ENCODE results near the gene MGAT5. TPM values are rescaled to one million over a fixed set of nuclear protein-coding genes. Genes with fewer than 3 reads are reported as not detected.

The MGAT5 gene
- total RNA-seq, 1 experiment from 2014 or later, result 34.0 TPM

DNA sequence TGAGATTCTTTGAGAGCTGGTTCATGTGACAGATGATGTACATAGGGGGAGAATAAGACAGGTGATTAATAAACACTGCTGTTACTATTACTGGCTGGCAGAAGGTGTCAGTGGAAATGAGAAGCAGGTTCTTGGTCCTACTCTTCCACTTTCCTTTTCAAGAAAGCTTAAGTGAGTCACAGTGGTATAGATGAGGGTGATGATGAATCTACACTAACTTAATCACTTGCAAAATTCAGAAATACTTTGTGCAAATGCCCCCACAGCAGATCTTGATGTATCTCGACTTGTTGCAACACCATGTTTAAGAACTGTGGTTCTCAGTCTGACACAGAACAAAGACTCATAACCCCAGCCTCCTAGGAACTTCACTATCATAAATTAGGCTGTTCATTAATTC, 35.9 kb upstream of the MGAT5 start:
- no peak overlapping the region for H3K27ac ChIP-seq (ENCODE audit: low read depth, low read length)
- no peak overlapping the region for H2AFZ ChIP-seq (ENCODE audit: low read depth, low read length, poor library complexity, severe bottlenecking)
- no peaks in the 10 kb centered on the region for H3K9me3 ChIP-seq (ENCODE audit: control insufficient read depth in 1 of 2, insufficient read depth in 1 of 2, low read depth in 1 of 2, low read length in 2 of 2)
- H3K27me3 ChIP-seq (ENCODE audit: insufficient read depth, low read length), result no peaks in the 10 kb centered on the region
- H3K9me2 ChIP-seq (ENCODE audit: insufficient read depth), result no peaks in the 10 kb centered on the region
- ChIA-PET RAD21 (ENCODE audit: low non-redundant PET in 1 of 2, low total read pairs in 2 of 2, uncharacterized antibody in 2 of 2, unreplicated experiment in 2 of 2) (no interaction called here), CTCF (no interaction called here), POLR2A (no interaction called here)
- TF ChIP-seq EZH2 (IDR thresholded peaks at IDR 0.05), result no peak
- H3K4me1 ChIP-seq (ENCODE audit: control insufficient read depth in 1 of 2, insufficient read depth in 2 of 2, low read length in 2 of 2), result peaks cover 9 to 18% of the 10 kb centered on the region in 2 experiments; a peak in 2 of 4 replicates
- H3K9ac ChIP-seq (ENCODE audit: low read length), result no peak overlapping the region
- no peak overlapping the region for H3K4me3 ChIP-seq (replicated peaks in 1 of 2; ENCODE audit: low read depth in 1 of 2, low read length in 2 of 2)
- H3K79me2 ChIP-seq (ENCODE audit: insufficient read depth, low read length), result no peaks in the 10 kb centered on the region; the same call in 1 of the 2 replicates
- intact Hi-C loops (cut with micrococcal nuclease), result no loop called here
- DNase-seq (ENCODE audit: low read depth, low spot score), result no peak
- no peak overlapping the region for H3K4me2 ChIP-seq (ENCODE audit: low read length)
- no peaks in the 10 kb centered on the region for H4K20me1 ChIP-seq (ENCODE audit: insufficient read depth)
- no peaks in the 10 kb centered on the region for H3K36me3 ChIP-seq (ENCODE audit: control insufficient read depth in 1 of 2, insufficient read depth in 2 of 2, low read length in 2 of 2)
- no peak for ATAC-seq
- BruUV-seq (replicated peaks), result no TSS peak

DNA sequence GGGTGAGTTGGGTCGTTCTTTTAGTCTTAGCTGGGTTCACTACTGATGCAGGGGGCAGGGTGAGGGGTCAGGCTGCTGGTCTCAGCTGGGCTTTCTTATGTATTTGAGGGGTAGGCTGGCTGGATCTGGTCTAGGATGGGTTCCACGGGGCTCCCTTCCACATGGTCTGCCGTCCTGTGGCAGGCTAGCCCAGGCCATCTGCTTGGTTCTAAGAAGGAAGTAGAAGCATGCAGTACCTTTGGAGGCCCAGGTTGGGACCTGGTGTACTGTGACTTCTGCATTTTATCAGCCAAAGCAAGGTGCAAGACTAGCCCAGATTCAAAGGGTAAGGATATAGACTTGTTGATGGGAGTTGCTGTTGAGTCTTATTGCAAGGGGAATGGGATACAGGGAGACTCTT, 35.5 kb upstream of the MGAT5 start:
- POLR2A ChIA-PET, result no interaction called here
- H3K4me1 ChIP-seq (ENCODE audit: control insufficient read depth in 1 of 2, insufficient read depth in 2 of 2, low read length in 2 of 2), result peaks cover 9 to 18% of the 10 kb centered on the region in 2 experiments; a peak in 2 of 4 replicates
- no peak overlapping the region for H2AFZ ChIP-seq (ENCODE audit: low read depth, low read length, poor library complexity, severe bottlenecking)
- DNase-seq (ENCODE audit: low read depth, low spot score), result no peak
- BruUV-seq (replicated peaks), result no TSS peak
- no peak for ATAC-seq
- CTCF ChIA-PET, result no interaction called here
- no peak for TF ChIP-seq TCF7L2 (IDR thresholded peaks at IDR 0.05; ENCODE audit: borderline replicate concordance, extremely low read depth, insufficient read depth, insufficient read length)
- TF ChIP-seq, protein P1, sequence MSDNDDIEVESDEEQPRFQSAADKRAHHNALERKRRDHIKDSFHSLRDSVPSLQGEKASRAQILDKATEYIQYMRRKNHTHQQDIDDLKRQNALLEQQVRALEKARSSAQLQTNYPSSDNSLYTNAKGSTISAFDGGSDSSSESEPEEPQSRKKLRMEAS (IDR thresholded peaks at IDR 0.05), result no peak
- TF ChIP-seq POLR2AphosphoS5 (IDR thresholded peaks at IDR 0.05; ENCODE audit: low read depth, low read length), result no peak
- TF ChIP-seq, protein P2, sequence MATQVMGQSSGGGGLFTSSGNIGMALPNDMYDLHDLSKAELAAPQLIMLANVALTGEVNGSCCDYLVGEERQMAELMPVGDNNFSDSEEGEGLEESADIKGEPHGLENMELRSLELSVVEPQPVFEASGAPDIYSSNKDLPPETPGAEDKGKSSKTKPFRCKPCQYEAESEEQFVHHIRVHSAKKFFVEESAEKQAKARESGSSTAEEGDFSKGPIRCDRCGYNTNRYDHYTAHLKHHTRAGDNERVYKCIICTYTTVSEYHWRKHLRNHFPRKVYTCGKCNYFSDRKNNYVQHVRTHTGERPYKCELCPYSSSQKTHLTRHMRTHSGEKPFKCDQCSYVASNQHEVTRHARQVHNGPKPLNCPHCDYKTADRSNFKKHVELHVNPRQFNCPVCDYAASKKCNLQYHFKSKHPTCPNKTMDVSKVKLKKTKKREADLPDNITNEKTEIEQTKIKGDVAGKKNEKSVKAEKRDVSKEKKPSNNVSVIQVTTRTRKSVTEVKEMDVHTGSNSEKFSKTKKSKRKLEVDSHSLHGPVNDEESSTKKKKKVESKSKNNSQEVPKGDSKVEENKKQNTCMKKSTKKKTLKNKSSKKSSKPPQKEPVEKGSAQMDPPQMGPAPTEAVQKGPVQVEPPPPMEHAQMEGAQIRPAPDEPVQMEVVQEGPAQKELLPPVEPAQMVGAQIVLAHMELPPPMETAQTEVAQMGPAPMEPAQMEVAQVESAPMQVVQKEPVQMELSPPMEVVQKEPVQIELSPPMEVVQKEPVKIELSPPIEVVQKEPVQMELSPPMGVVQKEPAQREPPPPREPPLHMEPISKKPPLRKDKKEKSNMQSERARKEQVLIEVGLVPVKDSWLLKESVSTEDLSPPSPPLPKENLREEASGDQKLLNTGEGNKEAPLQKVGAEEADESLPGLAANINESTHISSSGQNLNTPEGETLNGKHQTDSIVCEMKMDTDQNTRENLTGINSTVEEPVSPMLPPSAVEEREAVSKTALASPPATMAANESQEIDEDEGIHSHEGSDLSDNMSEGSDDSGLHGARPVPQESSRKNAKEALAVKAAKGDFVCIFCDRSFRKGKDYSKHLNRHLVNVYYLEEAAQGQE (IDR thresholded peaks at IDR 0.05; ENCODE audit: low read depth), result no peak
- no peak for TF ChIP-seq POLR2A (IDR thresholded peaks at IDR 0.05; ENCODE audit: borderline replicate concordance, extremely low read depth, insufficient read depth, insufficient read length)
- TF ChIP-seq, protein P3, sequence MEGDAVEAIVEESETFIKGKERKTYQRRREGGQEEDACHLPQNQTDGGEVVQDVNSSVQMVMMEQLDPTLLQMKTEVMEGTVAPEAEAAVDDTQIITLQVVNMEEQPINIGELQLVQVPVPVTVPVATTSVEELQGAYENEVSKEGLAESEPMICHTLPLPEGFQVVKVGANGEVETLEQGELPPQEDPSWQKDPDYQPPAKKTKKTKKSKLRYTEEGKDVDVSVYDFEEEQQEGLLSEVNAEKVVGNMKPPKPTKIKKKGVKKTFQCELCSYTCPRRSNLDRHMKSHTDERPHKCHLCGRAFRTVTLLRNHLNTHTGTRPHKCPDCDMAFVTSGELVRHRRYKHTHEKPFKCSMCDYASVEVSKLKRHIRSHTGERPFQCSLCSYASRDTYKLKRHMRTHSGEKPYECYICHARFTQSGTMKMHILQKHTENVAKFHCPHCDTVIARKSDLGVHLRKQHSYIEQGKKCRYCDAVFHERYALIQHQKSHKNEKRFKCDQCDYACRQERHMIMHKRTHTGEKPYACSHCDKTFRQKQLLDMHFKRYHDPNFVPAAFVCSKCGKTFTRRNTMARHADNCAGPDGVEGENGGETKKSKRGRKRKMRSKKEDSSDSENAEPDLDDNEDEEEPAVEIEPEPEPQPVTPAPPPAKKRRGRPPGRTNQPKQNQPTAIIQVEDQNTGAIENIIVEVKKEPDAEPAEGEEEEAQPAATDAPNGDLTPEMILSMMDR (IDR thresholded peaks at IDR 0.05 in 2 of 3, conservative IDR thresholded peaks at IDR 0.05 in 1 of 3; ENCODE audit: borderline replicate concordance in 1 of 3, insufficient read depth in 1 of 3, low read depth in 2 of 3, low read length in 2 of 3), result no peak
- TF ChIP-seq, protein P4, sequence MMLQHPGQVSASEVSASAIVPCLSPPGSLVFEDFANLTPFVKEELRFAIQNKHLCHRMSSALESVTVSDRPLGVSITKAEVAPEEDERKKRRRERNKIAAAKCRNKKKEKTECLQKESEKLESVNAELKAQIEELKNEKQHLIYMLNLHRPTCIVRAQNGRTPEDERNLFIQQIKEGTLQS (IDR thresholded peaks at IDR 0.05), result no peak
- TF ChIP-seq EZH2 (IDR thresholded peaks at IDR 0.05), result no peak
- no peak for TF ChIP-seq CBX3 (IDR thresholded peaks at IDR 0.05; ENCODE audit: low read depth)
- TF ChIP-seq SIN3A (IDR thresholded peaks at IDR 0.05; ENCODE audit: low read depth), result no peak
- no peak for TF ChIP-seq CEBPB (IDR thresholded peaks at IDR 0.05; ENCODE audit: low read depth)
- H3K27me3 ChIP-seq (ENCODE audit: insufficient read depth, low read length), result no peaks in the 10 kb centered on the region
- no peak overlapping the region for H3K4me2 ChIP-seq (ENCODE audit: low read length)
- no peaks in the 10 kb centered on the region for H3K9me2 ChIP-seq (ENCODE audit: insufficient read depth)
- no peak overlapping the region for H3K27ac ChIP-seq (ENCODE audit: low read depth, low read length)
- no peak overlapping the region for H3K4me3 ChIP-seq (replicated peaks in 1 of 2; ENCODE audit: low read depth in 1 of 2, low read length in 2 of 2)
- no peaks in the 10 kb centered on the region for H3K36me3 ChIP-seq (ENCODE audit: control insufficient read depth in 1 of 2, insufficient read depth in 2 of 2, low read length in 2 of 2)
- no peaks in the 10 kb centered on the region for H3K9me3 ChIP-seq (ENCODE audit: control insufficient read depth in 1 of 2, insufficient read depth in 1 of 2, low read depth in 1 of 2, low read length in 2 of 2)
- intact Hi-C loops (cut with micrococcal nuclease), result no loop called here
- no peaks in the 10 kb centered on the region; the same call in 1 of the 2 replicates for H3K79me2 ChIP-seq (ENCODE audit: insufficient read depth, low read length)
- no peak overlapping the region for H3K9ac ChIP-seq (ENCODE audit: low read length)
- no peaks in the 10 kb centered on the region for H4K20me1 ChIP-seq (ENCODE audit: insufficient read depth)
- RAD21 ChIA-PET (ENCODE audit: low non-redundant PET in 1 of 2, low total read pairs in 2 of 2, uncharacterized antibody in 2 of 2, unreplicated experiment in 2 of 2), result no interaction called here

All from HCT116 (cell line).